HUES48 (cell line): ENCODE data around the gene GRM4.
"Not testable (repeated sequence)": the region's sequence is repeated elsewhere in the genome, so short reads cannot be mapped to it uniquely, and the experiment has no call there.

Experiments
- H3K27ac ChIP-seq: one replicate; pipeline ENCODE4 v1.7.0; 2013; ENCODE audit warnings: low read depth, low read length, inconsistent platforms
- H3K27me3 ChIP-seq: 2 replicates; pipeline ENCODE4 v1.6.1; 2013; ENCODE audit warnings: mild to moderate bottlenecking, low read length; ENCODE audit not compliant: control insufficient read depth, insufficient read depth
- H3K36me3 ChIP-seq: 2 replicates; pipeline ENCODE4 v1.6.1; 2013; ENCODE audit warnings: low read length; ENCODE audit not compliant: control insufficient read depth, insufficient read depth
- H3K4me1 ChIP-seq: 2 replicates; pipeline ENCODE4 v1.6.1; 2013; ENCODE audit warnings: mild to moderate bottlenecking, low read length; ENCODE audit not compliant: control insufficient read depth, insufficient read depth
- H3K4me3 ChIP-seq: 2 replicates; pipeline ENCODE4 v1.5.1; 2013; ENCODE audit warnings: mild to moderate bottlenecking, low read depth, low read length
- H3K9ac ChIP-seq: 2 replicates; pipeline ENCODE4 v1.6.1; 2013; ENCODE audit warnings: mild to moderate bottlenecking, low read depth, low read length, moderate library complexity
- H3K9me3 ChIP-seq: 2 replicates; pipeline ENCODE4 v1.6.1; 2013; ENCODE audit warnings: low read length; ENCODE audit not compliant: control insufficient read depth, insufficient read depth

GRM4 gene

DNA sequence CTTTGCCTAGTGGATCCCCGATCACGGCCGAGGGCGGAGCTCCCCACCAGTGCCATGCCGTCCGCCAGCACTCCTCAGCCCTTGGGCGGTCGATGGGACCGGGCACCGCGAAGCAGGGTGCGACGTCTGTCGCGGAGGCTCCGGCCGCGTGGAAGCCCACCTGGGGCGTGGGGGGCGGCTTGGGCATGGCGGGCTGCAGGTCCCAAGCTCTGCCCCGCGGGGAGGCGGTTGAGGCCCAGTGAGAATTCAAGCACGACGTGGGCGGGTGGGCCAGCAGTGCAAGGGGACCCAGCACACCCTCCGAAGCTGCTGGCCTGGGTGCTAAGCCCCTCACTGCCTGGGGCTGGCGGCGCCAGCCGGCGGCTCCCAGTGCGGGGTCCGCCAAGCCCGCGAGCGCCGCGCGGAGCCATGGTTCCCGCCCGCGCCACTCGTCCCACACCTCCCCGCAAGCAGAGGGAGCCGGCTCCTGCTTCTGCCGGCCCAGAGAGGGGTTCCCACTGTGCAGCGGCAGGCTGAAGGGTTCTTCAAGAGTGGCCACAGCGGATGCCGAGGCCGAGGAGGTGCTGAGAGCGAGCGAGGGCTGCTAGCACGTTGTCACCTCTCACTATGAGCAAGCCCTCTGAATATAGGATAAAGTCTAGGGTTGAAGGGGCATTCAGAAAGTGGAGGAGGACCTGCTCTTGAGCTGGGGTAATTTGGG lies 128.6 kb downstream of the GRM4 start:
- Histone ChIP-seq H3K4me1 (peaks cover 4% of the 10 kb centered on the region; the same call in 1 of the 2 replicates), H3K27ac (no peak overlapping the region), H3K9me3 (no peaks in the 10 kb centered on the region), H3K27me3 (peaks cover 24% of the 10 kb centered on the region), H3K4me3 (no peak overlapping the region), H3K9ac (no peak overlapping the region), H3K36me3 (no peaks in the 10 kb centered on the region)

DNA sequence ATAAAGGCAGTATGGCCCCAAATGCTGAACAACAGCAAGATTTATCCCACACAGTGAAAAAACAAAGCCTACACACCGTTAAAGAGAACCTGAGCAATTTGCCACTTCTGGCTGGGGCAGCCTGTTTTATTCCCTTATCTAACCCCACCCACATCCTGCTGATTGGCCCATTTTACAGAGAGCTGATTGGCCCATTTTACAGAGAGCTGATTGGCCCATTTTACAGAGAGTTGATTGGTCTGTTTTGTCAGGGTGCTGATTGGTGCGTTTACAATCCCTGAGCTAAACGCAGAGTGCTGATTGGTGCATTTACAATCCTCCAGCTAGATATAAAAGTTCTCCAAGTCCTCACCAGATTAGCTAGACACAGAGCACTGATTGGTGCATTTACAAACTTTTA lies 129.3 kb downstream of the GRM4 start:
- peaks cover 24% of the 10 kb centered on the region for H3K27me3 ChIP-seq
- not testable (repeated sequence) for H3K4me3 ChIP-seq

DNA sequence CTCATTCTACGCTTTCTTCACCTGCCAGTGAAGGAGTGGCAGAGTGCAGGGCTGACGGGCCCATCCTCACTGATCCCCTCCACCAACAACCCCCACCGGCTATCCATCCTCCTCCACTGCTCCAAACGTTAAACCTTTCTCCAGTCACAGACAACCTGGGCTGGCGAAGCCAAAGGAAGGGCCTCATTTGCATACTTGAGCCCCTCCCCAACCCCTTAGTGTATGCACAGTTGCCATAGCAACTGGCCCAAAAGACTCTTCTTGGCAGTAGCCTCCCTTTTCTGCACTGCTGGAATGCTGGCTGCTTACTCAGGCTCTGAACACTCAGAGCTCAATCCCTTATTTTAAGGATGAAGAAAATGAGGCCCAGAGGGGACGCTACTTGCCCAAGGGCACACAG lies 130.3 kb downstream of the GRM4 start:
- Histone ChIP-seq H3K4me1 (peaks cover 4% of the 10 kb centered on the region; the same call in 1 of the 2 replicates), H3K27ac (no peak overlapping the region), H3K27me3 (peaks cover 33% of the 10 kb centered on the region), H3K4me3 (no peak overlapping the region), H3K36me3 (no peaks in the 10 kb centered on the region), H3K9me3 (no peaks in the 10 kb centered on the region), H3K9ac (no peak overlapping the region)

More for the DNA sequence above, 129.3 kb downstream of the GRM4 start:
- not testable (repeated sequence) for H3K36me3 ChIP-seq, H3K4me1 ChIP-seq, H3K9me3 ChIP-seq, H3K9ac ChIP-seq, H3K27ac ChIP-seq

DNA sequence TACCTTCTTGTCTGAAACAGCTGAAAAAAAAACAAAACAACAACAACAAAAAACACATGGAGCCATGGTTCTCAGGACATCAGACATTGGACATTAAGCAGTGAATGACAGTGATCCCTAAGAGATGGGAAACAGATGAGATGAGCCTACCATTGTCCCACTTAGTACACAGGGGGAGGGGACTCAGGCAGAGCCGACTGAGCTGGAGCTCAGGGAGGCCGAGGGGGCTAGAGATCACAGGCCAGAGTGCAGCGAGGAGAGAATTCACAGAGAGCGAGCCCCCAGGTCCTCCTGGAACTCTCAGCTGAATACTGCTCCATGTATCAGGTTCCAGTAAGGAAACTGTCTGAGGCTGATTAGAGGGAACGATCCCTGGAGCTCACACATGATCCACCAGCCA lies 134.6 kb downstream of the GRM4 start:
- no peak overlapping the region for H3K9ac ChIP-seq
- no peaks in the 10 kb centered on the region for H3K9me3 ChIP-seq
- H3K4me1 ChIP-seq = peaks cover 11% of the 10 kb centered on the region; the same call in 1 of the 2 replicates
- H3K36me3 ChIP-seq = no peaks in the 10 kb centered on the region
- no peak overlapping the region for H3K27ac ChIP-seq
- H3K4me3 ChIP-seq = no peak overlapping the region
- H3K27me3 ChIP-seq = peaks cover 70% of the 10 kb centered on the region

DNA sequence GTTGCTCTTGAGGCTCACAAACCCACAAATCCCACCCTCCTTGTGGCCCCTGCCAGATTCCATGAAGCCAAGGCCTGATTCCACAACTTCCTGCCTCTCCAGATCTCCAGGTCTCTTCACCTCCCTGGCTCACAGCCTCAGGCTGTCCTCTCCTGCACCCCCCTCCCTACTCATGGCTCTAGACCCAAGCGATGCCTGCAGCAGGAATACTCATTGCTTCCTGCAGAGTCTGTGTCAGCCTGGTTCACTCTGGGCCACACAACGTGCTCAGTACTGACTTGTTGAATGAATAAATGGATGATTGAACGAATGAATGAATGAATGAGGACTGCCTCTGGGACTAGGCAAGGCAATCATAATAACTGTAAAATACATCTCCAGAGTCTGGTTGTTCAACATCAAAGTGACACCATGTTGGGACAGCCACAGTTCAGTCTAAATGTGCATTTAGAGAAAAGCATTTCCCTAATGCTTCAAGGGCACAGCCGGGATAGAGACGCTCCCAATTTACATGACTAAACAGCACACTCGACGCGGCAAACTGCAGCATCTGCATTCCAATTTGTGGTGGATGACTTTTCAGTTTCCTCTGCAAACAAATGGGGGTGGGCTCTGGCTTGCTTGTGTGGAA lies 139.9 kb downstream of the GRM4 start:
- Histone ChIP-seq H3K9me3 (no peaks in the 10 kb centered on the region), H3K27me3 (peaks cover 75% of the 10 kb centered on the region), H3K4me1 (peaks cover 24% of the 10 kb centered on the region), H3K27ac (peak overlapping the region; percentile 38), H3K4me3 (peak overlapping the region; percentile 4; the same call in 1 of the 2 replicates), H3K9ac (no peak overlapping the region), H3K36me3 (no peaks in the 10 kb centered on the region)

DNA sequence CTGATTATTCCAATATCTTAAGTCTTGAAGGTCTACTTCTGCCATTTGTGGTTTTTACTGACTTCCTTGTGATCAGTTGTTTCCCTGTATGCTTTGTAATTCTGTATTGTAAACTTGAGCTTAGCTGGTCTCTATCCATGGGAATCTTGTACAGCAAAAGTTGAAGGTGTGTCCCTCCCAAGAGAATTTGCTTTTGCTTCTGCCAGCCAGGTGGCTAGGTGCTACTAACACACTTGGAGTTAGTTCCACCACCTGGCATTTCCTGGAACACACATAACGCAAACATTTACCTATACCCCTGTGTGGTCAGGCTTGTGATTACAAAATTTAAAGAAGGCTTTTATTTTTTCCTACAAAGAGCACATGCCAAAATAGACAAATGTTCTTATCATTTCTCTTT lies 141.2 kb downstream of the GRM4 start:
- peaks cover 24% of the 10 kb centered on the region for H3K4me1 ChIP-seq
- no peak overlapping the region for H3K27ac ChIP-seq
- H3K36me3 ChIP-seq = no peaks in the 10 kb centered on the region
- peaks cover 66% of the 10 kb centered on the region for H3K27me3 ChIP-seq
- no peak overlapping the region for H3K9ac ChIP-seq
- no peak overlapping the region for H3K4me3 ChIP-seq
- H3K9me3 ChIP-seq = no peaks in the 10 kb centered on the region

DNA sequence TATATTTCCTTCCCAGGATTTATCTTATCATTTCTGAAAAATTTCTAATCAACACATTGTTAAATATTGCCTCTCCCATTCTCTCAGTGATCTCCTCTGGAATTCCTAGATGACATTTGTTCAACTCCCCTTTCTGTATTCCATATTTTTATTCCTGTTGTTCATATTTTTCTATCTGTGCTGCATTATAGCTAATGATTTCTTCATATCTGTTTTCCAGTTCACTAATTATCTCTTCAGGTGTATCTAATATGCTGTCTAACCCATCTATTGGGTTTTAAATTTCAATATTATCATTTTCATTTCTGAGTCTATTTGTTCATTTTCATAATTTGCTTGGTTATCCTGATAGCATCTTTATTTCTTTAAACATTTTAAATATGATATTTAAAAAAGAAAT lies 141.9 kb downstream of the GRM4 start:
- H3K27me3 ChIP-seq = peaks cover 61% of the 10 kb centered on the region

DNA sequence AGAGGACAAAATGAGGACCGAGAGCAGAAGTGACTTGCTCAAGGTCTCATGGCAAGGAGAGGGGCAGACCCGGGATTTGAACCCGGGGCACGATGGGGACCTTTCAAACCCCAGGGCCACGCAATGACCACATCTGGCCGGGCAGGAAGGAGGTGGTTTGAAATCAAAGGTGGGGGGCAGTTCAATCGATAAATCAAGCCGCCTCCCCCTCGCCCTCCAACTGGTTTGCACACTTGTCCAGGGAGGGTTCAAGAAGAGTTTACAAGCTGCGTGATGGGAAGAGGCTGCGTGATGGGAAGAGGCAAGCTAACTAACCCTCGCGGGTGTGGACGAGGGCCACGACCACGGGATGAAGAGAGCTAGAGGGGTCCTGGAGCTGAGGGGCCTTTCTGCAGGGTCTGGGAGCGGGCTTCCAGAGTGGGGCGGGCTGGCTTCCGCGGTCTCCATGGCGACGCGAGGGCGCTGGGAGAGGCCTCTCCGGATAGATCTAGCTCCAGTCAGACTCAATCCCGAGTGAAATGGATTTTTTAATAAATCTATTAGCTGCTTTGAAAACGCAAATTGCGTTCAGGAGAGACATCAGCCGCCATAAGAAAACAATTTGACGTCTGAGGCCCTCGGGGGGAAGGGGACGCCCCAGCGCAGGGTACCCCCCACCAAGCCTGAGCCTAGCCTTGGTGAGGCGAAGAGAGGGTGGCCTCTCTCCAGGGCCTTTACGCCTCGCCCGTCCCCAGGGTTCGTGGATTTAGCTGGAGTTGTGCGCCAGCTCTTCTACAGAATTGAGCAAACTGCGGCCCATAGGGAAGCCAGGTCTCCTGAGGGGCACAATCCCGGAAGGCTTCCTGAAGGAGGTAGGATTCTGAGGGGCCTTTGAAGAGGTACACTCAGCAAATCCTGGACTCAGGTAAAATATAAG lies 143.9 kb downstream of the GRM4 start:
- Histone ChIP-seq H3K27me3 (peaks cover 41% of the 10 kb centered on the region), H3K9me3 (no peaks in the 10 kb centered on the region), H3K9ac (no peak overlapping the region), H3K27ac (no peak overlapping the region), H3K4me3 (no peak overlapping the region), H3K4me1 (peaks cover 18% of the 10 kb centered on the region), H3K36me3 (no peaks in the 10 kb centered on the region)

More for the DNA sequence above, 141.9 kb downstream of the GRM4 start:
- H3K4me1 ChIP-seq = peaks cover 24% of the 10 kb centered on the region
- no peak overlapping the region for H3K27ac ChIP-seq
- H3K9me3 ChIP-seq = no peaks in the 10 kb centered on the region
- H3K4me3 ChIP-seq = no peak overlapping the region
- no peak overlapping the region for H3K9ac ChIP-seq
- H3K36me3 ChIP-seq = no peaks in the 10 kb centered on the region

DNA sequence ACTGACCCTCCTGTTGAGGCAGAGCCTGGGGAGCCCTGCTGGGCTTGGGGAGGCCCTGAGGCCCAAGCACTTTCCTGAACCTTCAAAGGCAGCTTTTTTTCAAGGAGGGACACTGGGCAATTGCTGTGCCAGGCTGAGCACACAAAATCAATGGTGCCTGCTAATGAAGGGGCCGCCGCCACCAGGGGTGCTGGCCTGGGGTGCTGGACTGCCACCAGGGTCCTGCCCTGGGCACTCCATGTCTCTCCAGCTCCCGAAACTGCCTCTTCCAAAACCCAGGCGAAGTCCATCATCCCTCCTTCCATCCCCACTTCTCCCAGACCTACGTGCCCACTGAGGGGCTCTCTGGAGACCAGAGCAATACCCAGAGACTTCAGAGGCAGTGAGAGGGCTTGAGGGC lies 145.6 kb downstream of the GRM4 start:
- no peaks in the 10 kb centered on the region for H3K36me3 ChIP-seq
- H3K27ac ChIP-seq = no peak overlapping the region
- peaks cover 7% of the 10 kb centered on the region for H3K4me1 ChIP-seq
- H3K27me3 ChIP-seq = peaks cover 34% of the 10 kb centered on the region
- no peak overlapping the region for H3K4me3 ChIP-seq
- H3K9me3 ChIP-seq = no peaks in the 10 kb centered on the region
- no peak overlapping the region for H3K9ac ChIP-seq

DNA sequence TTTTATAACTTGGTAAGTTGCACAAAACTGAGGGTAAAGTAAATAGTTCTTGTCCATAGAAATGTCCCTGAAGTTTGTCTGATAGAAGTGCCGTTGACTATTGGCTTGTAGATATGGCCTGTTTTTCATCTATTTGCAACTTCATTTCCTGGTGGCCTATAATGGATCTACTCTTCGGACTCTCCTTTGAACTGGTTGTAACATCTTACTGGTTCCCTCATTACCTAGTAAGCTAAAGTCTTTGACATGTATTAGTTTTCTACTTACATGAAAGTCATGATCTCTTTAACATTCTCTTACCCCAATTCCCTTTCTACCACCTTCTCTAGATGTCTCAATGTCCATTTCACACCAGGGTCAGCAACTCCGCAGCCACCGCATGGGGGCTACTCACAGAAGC lies 146.3 kb downstream of the GRM4 start:
- Histone ChIP-seq H3K4me1 (peaks cover 3% of the 10 kb centered on the region; the same call in 1 of the 2 replicates), H3K36me3 (no peaks in the 10 kb centered on the region), H3K9ac (no peak overlapping the region), H3K27me3 (peaks cover 26% of the 10 kb centered on the region), H3K27ac (no peak overlapping the region), H3K4me3 (no peak overlapping the region), H3K9me3 (no peaks in the 10 kb centered on the region)
